Measurements from ENCODE around the gene MXD4.
"Not testable (repeated sequence)": the region's sequence is repeated elsewhere in the genome, so short reads cannot be mapped to it uniquely, and the experiment has no call there.

Gene MXD4

GRCh38 chr4:2281575-2282343 is 19.9 kb upstream of the MXD4 start:
- no peak for DNase-seq (ENCODE audit: low read depth)
- no peak for TF ChIP-seq CTCF (conservative IDR thresholded peaks at IDR 0.05; ENCODE audit: low read depth, low read length)

GRCh38 chr4:2280531-2281300 is 18.8 kb upstream of the MXD4 start:
- DNase-seq (ENCODE audit: low read depth) = no peak

More at GRCh38 chr4:2281575-2282343, 19.9 kb upstream of the MXD4 start:
- H3K4me3 ChIP-seq (ENCODE audit: low read depth, low read length) = no peak overlapping the region

GRCh38 chr4:2277956-2278355 is 16.0 kb upstream of the MXD4 start:
- no peak overlapping the region for H3K4me3 ChIP-seq (ENCODE audit: low read depth, low read length)
- DNase-seq (ENCODE audit: low read depth) = peak; percentile 65
- no peak for TF ChIP-seq CTCF (conservative IDR thresholded peaks at IDR 0.05; ENCODE audit: low read depth, low read length)

More at GRCh38 chr4:2280531-2281300, 18.8 kb upstream of the MXD4 start:
- peak; percentile 13 for TF ChIP-seq CTCF (conservative IDR thresholded peaks at IDR 0.05; ENCODE audit: low read depth, low read length)
- no peak overlapping the region for H3K4me3 ChIP-seq (ENCODE audit: low read depth, low read length)

GRCh38 chr4:2276581-2277325 is 14.8 kb upstream of the MXD4 start:
- TF ChIP-seq CTCF (conservative IDR thresholded peaks at IDR 0.05; ENCODE audit: low read depth, low read length) = no peak
- DNase-seq (ENCODE audit: low read depth) = no peak

GRCh38 chr4:2275546-2276251 is 13.8 kb upstream of the MXD4 start:
- no peak overlapping the region for H3K4me3 ChIP-seq (ENCODE audit: low read depth, low read length)
- no peak for DNase-seq (ENCODE audit: low read depth)
- no peak for TF ChIP-seq CTCF (conservative IDR thresholded peaks at IDR 0.05; ENCODE audit: low read depth, low read length)

More at GRCh38 chr4:2276581-2277325, 14.8 kb upstream of the MXD4 start:
- H3K4me3 ChIP-seq (ENCODE audit: low read depth, low read length) = no peak overlapping the region

- not testable (repeated sequence) for DNase-seq (ENCODE audit: low read depth); H3K4me3 ChIP-seq (ENCODE audit: low read depth, low read length)
Measured at GRCh38 chr4:2275044-2275397, 13.1 kb upstream of the MXD4 start.
